Measurements from ENCODE around the gene GP2. TPM values are rescaled to one million over a fixed set of nuclear protein-coding genes. Genes with fewer than 3 reads are reported as not detected.

The GP2 gene
- total RNA-seq, 1 experiment from 2014 or later, result not detected

DNA sequence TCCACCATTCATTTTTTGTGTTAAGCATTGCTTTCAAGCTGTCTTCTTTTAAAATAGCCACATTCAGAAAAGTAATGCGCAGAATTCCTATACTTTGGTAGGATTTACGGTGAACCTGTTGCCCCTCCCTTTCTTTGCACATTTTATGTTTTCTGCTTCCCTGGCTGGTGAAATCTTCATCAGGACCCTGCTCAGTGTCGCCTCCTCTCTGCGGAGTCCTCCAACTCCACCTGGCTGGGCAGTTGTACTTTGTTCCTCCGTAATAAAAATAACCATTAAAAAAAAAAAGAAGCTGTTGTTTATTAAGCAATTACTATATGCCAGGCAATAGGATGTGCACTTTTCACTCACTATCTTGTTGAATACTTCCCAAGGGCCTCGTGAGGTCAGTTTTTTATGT, 22.3 kb upstream of the GP2 start:
- H3K27me3 Mint-ChIP-seq (ENCODE audit: insufficient read depth, unreplicated experiment), result peaks cover 7% of the 10 kb centered on the region
- ChIA-PET POLR2A (no interaction called here), CTCF (interaction anchor here (0.6 to 0.7 kb wide), 2 partner anchors 465 to 650 kb away, joined by 3 read pairs; partner anchors contain the start of gene GPRC5B)
- no peaks in the 10 kb centered on the region for H3K27me3 ChIP-seq (replicated peaks; ENCODE audit: control insufficient read depth, insufficient read depth, low read length)
- no peak for DNase-seq
- no peaks in the 10 kb centered on the region for H3K4me1 Mint-ChIP-seq (ENCODE audit: low read depth, unreplicated experiment)
- no peak overlapping the region for H3K4me3 ChIP-seq (ENCODE audit: low read depth, low read length)
- TF ChIP-seq, protein P1, sequence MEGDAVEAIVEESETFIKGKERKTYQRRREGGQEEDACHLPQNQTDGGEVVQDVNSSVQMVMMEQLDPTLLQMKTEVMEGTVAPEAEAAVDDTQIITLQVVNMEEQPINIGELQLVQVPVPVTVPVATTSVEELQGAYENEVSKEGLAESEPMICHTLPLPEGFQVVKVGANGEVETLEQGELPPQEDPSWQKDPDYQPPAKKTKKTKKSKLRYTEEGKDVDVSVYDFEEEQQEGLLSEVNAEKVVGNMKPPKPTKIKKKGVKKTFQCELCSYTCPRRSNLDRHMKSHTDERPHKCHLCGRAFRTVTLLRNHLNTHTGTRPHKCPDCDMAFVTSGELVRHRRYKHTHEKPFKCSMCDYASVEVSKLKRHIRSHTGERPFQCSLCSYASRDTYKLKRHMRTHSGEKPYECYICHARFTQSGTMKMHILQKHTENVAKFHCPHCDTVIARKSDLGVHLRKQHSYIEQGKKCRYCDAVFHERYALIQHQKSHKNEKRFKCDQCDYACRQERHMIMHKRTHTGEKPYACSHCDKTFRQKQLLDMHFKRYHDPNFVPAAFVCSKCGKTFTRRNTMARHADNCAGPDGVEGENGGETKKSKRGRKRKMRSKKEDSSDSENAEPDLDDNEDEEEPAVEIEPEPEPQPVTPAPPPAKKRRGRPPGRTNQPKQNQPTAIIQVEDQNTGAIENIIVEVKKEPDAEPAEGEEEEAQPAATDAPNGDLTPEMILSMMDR (IDR thresholded peaks at IDR 0.05; ENCODE audit: insufficient read depth in 1 of 2, low read depth in 1 of 2, low read length in 1 of 2, severe bottlenecking in 1 of 2, unreplicated experiment in 1 of 2), result no peak
- H3K9me3 ChIP-seq, result no peaks in the 10 kb centered on the region
- intact Hi-C loops (cut with micrococcal nuclease; ENCODE audit: unreplicated experiment), result no loop called here
- no peaks in the 10 kb centered on the region for H3K36me3 Mint-ChIP-seq (ENCODE audit: insufficient read depth, unreplicated experiment)
- no peak overlapping the region for H3K27ac Mint-ChIP-seq (ENCODE audit: unreplicated experiment)
- no peaks in the 10 kb centered on the region for H3K36me3 ChIP-seq (ENCODE audit: control insufficient read depth, insufficient read depth, low read length)
- H3K4me1 ChIP-seq, result no peaks in the 10 kb centered on the region
- no TSS peak for BruUV-seq (replicated peaks)
- no peaks in the 10 kb centered on the region for H3K9me3 Mint-ChIP-seq (ENCODE audit: unreplicated experiment)
- H3K4me3 Mint-ChIP-seq (ENCODE audit: unreplicated experiment), result no peak overlapping the region

DNA sequence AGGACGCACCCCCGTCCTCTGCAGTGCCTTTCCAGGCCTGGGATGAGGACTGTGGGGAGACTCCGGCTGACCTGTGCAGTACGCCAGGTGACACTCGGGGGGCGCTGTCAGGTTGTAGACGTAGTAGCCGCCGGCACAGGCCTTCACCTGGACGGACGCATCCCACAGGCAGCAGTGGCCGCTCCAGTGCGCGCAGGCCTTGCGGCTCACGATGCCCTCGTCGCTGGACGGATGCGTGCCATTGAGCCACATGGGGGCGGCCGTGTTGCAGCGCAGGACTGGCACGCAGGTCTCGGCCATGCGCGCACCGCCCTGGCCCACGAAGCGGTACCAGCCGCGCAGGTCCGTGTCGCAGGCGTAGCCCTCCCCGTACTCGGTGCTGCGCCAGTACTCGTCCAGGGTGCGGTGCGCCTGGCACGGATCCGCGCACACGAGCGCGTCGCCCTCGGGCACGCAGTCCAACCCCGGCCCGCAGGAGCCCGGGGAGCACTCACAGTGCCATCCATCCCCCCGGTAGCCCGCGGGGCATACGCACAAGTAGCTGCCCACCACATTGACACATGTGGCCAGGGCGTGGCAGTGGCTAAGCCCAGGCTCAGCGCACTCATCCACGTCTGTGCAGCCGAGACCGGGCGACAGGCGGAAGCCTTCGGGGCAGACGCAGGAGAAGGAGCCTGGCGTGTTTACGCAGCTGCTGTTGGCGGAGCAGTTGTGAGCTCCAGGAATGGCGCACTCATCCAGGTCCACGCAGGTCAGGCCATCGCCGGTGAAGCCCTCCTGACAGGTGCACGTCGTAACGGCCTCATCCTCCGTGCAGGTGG, 21.3 kb upstream of the GP2 start:
- TF ChIP-seq, protein P1 (IDR thresholded peaks at IDR 0.05; ENCODE audit: insufficient read depth in 1 of 2, low read depth in 1 of 2, low read length in 1 of 2, severe bottlenecking in 1 of 2, unreplicated experiment in 1 of 2), result no peak
- no peak overlapping the region for H3K27ac Mint-ChIP-seq (ENCODE audit: unreplicated experiment)
- H3K9me3 Mint-ChIP-seq (ENCODE audit: unreplicated experiment), result no peaks in the 10 kb centered on the region
- Histone ChIP-seq H3K4me1 (no peaks in the 10 kb centered on the region), H3K27me3 (replicated peaks; ENCODE audit: control insufficient read depth, insufficient read depth, low read length) (no peaks in the 10 kb centered on the region), H3K9me3 (no peaks in the 10 kb centered on the region), H3K4me3 (ENCODE audit: low read depth, low read length) (no peak overlapping the region), H3K36me3 (ENCODE audit: control insufficient read depth, insufficient read depth, low read length) (no peaks in the 10 kb centered on the region)
- no peak for DNase-seq
- H3K4me1 Mint-ChIP-seq (ENCODE audit: low read depth, unreplicated experiment), result no peaks in the 10 kb centered on the region
- H3K4me3 Mint-ChIP-seq (ENCODE audit: unreplicated experiment), result no peak overlapping the region
- ChIA-PET CTCF (interaction anchor here (0.5 kb wide), 1 partner anchor 452 kb away, joined by 3 read pairs; no protein-coding TSS in a partner anchor), POLR2A (no interaction called here)
- no TSS peak for BruUV-seq (replicated peaks)
- no peaks in the 10 kb centered on the region for H3K36me3 Mint-ChIP-seq (ENCODE audit: insufficient read depth, unreplicated experiment)
- H3K27me3 Mint-ChIP-seq (ENCODE audit: insufficient read depth, unreplicated experiment), result peaks cover 7% of the 10 kb centered on the region
- intact Hi-C loops (cut with micrococcal nuclease; ENCODE audit: unreplicated experiment), result no loop called here

DNA sequence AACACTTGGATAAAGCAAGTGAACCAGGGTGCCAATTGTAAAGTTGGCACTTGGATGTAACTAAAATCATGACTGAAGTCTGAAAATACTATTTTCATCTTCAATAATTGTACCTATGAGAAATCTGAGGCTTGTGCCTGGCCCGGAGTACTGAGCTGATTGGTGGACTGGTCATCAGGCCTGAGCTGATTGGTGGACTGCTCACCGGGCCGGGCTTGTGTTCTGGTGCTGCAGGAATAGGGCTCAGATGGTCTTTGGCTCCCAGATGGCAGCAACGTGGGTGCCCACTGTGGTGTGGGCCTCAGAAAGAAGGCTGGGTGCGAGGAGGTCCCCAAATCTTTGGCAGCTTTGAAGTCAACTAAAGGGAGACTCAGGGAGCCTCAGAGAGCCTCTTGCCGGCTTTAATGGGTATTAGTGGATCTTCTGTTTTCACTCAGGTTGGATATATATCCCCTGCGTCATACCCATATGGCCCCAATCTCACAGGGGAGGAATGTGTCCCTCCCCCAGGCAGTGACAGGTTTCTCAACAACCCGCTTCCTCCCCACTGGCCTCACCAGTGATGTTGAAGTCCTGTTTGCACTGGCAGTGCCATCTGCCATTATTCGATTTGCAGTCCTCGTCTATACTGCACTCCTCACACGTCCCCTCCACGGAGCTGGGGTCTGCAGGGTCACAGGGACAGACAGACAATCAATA, 20.5 kb upstream of the GP2 start:
- Histone ChIP-seq H3K4me3 (ENCODE audit: low read depth, low read length) (no peak overlapping the region), H3K9me3 (no peaks in the 10 kb centered on the region), H3K4me1 (no peaks in the 10 kb centered on the region), H3K27me3 (replicated peaks; ENCODE audit: control insufficient read depth, insufficient read depth, low read length) (no peaks in the 10 kb centered on the region), H3K36me3 (ENCODE audit: control insufficient read depth, insufficient read depth, low read length) (no peaks in the 10 kb centered on the region)
- Mint-ChIP-seq H3K27ac (ENCODE audit: unreplicated experiment) (no peak overlapping the region), H3K9me3 (ENCODE audit: unreplicated experiment) (no peaks in the 10 kb centered on the region), H3K27me3 (ENCODE audit: insufficient read depth, unreplicated experiment) (peaks cover 6% of the 10 kb centered on the region), H3K36me3 (ENCODE audit: insufficient read depth, unreplicated experiment) (no peaks in the 10 kb centered on the region), H3K4me1 (ENCODE audit: low read depth, unreplicated experiment) (no peaks in the 10 kb centered on the region), H3K4me3 (ENCODE audit: unreplicated experiment) (no peak overlapping the region)
- BruUV-seq (replicated peaks), result no TSS peak
- TF ChIP-seq, protein P1 (IDR thresholded peaks at IDR 0.05; ENCODE audit: insufficient read depth in 1 of 2, low read depth in 1 of 2, low read length in 1 of 2, severe bottlenecking in 1 of 2, unreplicated experiment in 1 of 2), result no peak
- ChIA-PET CTCF (no interaction called here), POLR2A (no interaction called here)
- intact Hi-C loops (cut with micrococcal nuclease; ENCODE audit: unreplicated experiment), result no loop called here
- no peak for DNase-seq
